CD14-positive monocyte (primary cell): ENCODE measurements around the gene VASH2. TPM values are rescaled to one million over a fixed set of nuclear protein-coding genes. Genes with fewer than 3 reads are reported as not detected.

ENCODE experiments used
- DNase-seq, 3 donors: peaks; one replicate each; pipeline ENCODE4 v3.0.0-alpha.2; 2011 to 2022
- H2AFZ ChIP-seq: 2 replicates; pipeline ENCODE4 v1.6.0; 2012; ENCODE audit warnings: mild to moderate bottlenecking, low read depth, low read length, inconsistent platforms; ENCODE audit not compliant: insufficient read depth, poor library complexity, severe bottlenecking
- H3K27ac ChIP-seq, 2 donors: 1 replicate in 1 of 2; 2 replicates in 1 of 2; pipeline ENCODE4 v1.5.1; 2012 to 2013; ENCODE audit warnings: low read length in 2 of 2, control low read depth in 1 of 2, inconsistent platforms in 1 of 2, low read depth in 1 of 2, mild to moderate bottlenecking in 1 of 2
- H3K27me3 ChIP-seq, 2 donors: one replicate each; pipeline versions ENCODE4 v1.6.0 to v1.6.1; 2011 to 2013; ENCODE audit warnings: low read length in 2 of 2; ENCODE audit not compliant: control insufficient read depth in 2 of 2, insufficient read depth in 2 of 2
- H3K36me3 ChIP-seq, 2 donors: replicated peaks in 1 of 2; 1 replicate in 1 of 2; 2 replicates in 1 of 2; pipeline versions ENCODE4 v1.5.1 to v1.6.1; 2012 to 2013; ENCODE audit warnings: low read length in 2 of 2, control low read depth in 1 of 2, inconsistent platforms in 1 of 2, mild to moderate bottlenecking in 1 of 2; ENCODE audit not compliant: insufficient read depth in 2 of 2, control insufficient read depth in 1 of 2
- H3K4me1 ChIP-seq, 2 donors: 1 replicate in 1 of 2; 2 replicates in 1 of 2; pipeline versions ENCODE4 v1.5.1 to v1.6.1; 2012 to 2013; ENCODE audit warnings: low read length in 2 of 2, control low read depth in 1 of 2, inconsistent platforms in 1 of 2, mild to moderate bottlenecking in 1 of 2, moderate library complexity in 1 of 2; ENCODE audit not compliant: insufficient read depth in 2 of 2, control insufficient read depth in 1 of 2
- H3K4me2 ChIP-seq: replicated peaks from 2 replicates; pipeline ENCODE3; 2012; ENCODE audit warnings: low read length, moderate library complexity, mild to moderate bottlenecking; ENCODE audit not compliant: poor library complexity, severe bottlenecking; ENCODE audit errors: extremely low read depth
- H3K4me3 ChIP-seq, 3 experiments: fragments of 200-600 bp in 1 of 3; sonication (generic) in 1 of 3; replicated peaks in 1 of 3; 1 replicate in 2 of 3; 2 replicates in 1 of 3; pipeline ENCODE4 v1.5.1; 2011 to 2013; ENCODE audit warnings: low read length in 3 of 3, mild to moderate bottlenecking in 3 of 3, control low read depth in 2 of 3, low read depth in 2 of 3, inconsistent platforms in 1 of 3, moderate library complexity in 1 of 3
- H3K79me2 ChIP-seq: 2 replicates; pipeline ENCODE4 v1.6.0; 2012; ENCODE audit warnings: mild to moderate bottlenecking, control low read depth, inconsistent platforms, low read length, moderate library complexity; ENCODE audit not compliant: insufficient read depth
- H3K9ac ChIP-seq: 2 replicates; pipeline ENCODE4 v1.6.0; 2017; ENCODE audit warnings: low read length, mild to moderate bottlenecking; ENCODE audit not compliant: insufficient read depth, poor library complexity, severe bottlenecking
- H3K9me3 ChIP-seq, 2 donors: replicated peaks in 1 of 2; 1 replicate in 1 of 2; 2 replicates in 1 of 2; pipeline versions ENCODE4 v1.5.1 to v1.6.1; 2012 to 2013; ENCODE audit warnings: low read length in 2 of 2, control low read depth in 1 of 2; ENCODE audit not compliant: control insufficient read depth in 1 of 2, insufficient read depth in 1 of 2
- H4K20me1 ChIP-seq: 2 replicates; pipeline ENCODE4 v1.6.0; 2012; ENCODE audit warnings: mild to moderate bottlenecking, low read length, control low read depth, moderate library complexity; ENCODE audit not compliant: insufficient read depth
- H3K27ac Mint-ChIP-seq, 7 donors: one replicate each; pipeline ENCODE4 v1.8.0; 2020; ENCODE audit warnings: mild to moderate bottlenecking in 7 of 7, mixed read lengths in 7 of 7, moderate library complexity in 6 of 7, inconsistent platforms in 2 of 7
- H3K27me3 Mint-ChIP-seq, 3 donors: one replicate each; pipeline ENCODE4 v1.8.0; 2021 to 2022; ENCODE audit warnings: low read depth in 3 of 3, mild to moderate bottlenecking in 3 of 3, mixed read lengths in 3 of 3, moderate library complexity in 3 of 3, inconsistent platforms in 1 of 3
- H3K36me3 Mint-ChIP-seq, 2 donors: one replicate each; pipeline ENCODE4 v1.8.0; 2020; ENCODE audit warnings: mixed read lengths in 2 of 2, inconsistent platforms in 1 of 2, mild to moderate bottlenecking in 1 of 2
- H3K4me1 Mint-ChIP-seq: one replicate; pipeline ENCODE4 v1.8.0; 2020; ENCODE audit warnings: mild to moderate bottlenecking, mixed read lengths
- H3K4me3 Mint-ChIP-seq, 2 donors: one replicate each; pipeline ENCODE4 v1.8.0; 2020; ENCODE audit warnings: mild to moderate bottlenecking in 2 of 2, mixed read lengths in 2 of 2, moderate library complexity in 1 of 2
- H3K9me3 Mint-ChIP-seq, 7 donors: one replicate each; pipeline ENCODE4 v1.8.0; 2020 to 2022; ENCODE audit warnings: mixed read lengths in 7 of 7, mild to moderate bottlenecking in 6 of 7, moderate library complexity in 6 of 7, inconsistent platforms in 2 of 7
- whole genome bisulfite sequencing: methylation state at CpG from one replicate; pipeline ENCODE4 v1.1.5; 2013; ENCODE audit warnings: missing lambda C conversion rate; ENCODE audit not compliant: insufficient coverage; 5-methylcytosine and 5-hydroxymethylcytosine counted together
- intact Hi-C, 2 donors: fragments of 100-400 bp; cut with micrococcal nuclease; formaldehyde crosslinking; loops; one replicate each; pipeline versions ENCODE4 v1.15.0 to v1.15.1; 2023
- polyA plus RNA-seq, 3 donors: library from polyadenylated mRNA; depleted of rRNA in 1 of 3; unstranded in 2 of 3; stranded (reverse) in 1 of 3; fragments of 300-500 nt in 2 of 3; fragments of >200 nt in 1 of 3; fragmentation: Illumina TruSeq in 2 of 3; gene quantifications; 1 replicate in 2 of 3; 2 replicates in 1 of 3; pipeline ENCODE4 v1.2.3, GENCODE V29; 2012 to 2021
- TF ChIP-seq, protein P1 (sequence below): fragments of 200-600 bp; IDR thresholded peaks from one replicate; pipeline ENCODE4 v1.8.0; 2022; ENCODE audit warnings: antibody characterized with exemption, mild to moderate bottlenecking

Gene VASH2
- polyA plus RNA-seq, 3 donors = 0.07 TPM; not detected in 2

DNA sequence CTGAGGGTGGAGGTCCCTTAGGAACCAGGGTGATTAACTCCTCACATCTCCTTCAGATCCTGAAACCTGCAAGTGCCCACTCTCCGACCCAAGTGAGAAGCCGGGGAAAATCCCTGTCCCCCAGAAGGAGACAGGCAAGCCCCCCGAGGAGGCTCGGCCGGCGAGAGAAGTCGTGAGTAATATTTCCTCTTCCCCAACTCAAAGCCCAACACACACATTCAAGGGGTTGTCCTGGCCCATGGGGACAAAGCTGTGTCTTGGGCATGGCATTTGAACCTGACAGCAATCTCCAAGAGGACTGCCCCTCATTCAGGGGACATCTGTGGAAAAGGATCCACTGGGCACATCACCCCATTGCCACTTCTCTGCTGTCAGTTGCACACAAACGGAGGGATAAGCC, 23.6 kb downstream of the VASH2 start:
- peaks cover 0 to 1% (median 0%) of the 10 kb centered on the region in 7 donors for H3K9me3 Mint-ChIP-seq
- no peaks in the 10 kb centered on the region for H3K36me3 Mint-ChIP-seq
- Histone ChIP-seq H3K4me1 (no peaks in the 10 kb centered on the region), H2AFZ (no peak overlapping the region), H3K79me2 (no peaks in the 10 kb centered on the region), H3K9me3 (no peaks in the 10 kb centered on the region), H3K4me3 (no peak overlapping the region), H3K36me3 (no peaks in the 10 kb centered on the region), H3K4me2 (no peak overlapping the region), H3K27ac (no peak overlapping the region), H3K9ac (no peak overlapping the region), H4K20me1 (no peaks in the 10 kb centered on the region), H3K27me3 (no peaks in the 10 kb centered on the region)
- no peak overlapping the region for H3K4me3 Mint-ChIP-seq
- H3K4me1 Mint-ChIP-seq = no peaks in the 10 kb centered on the region
- WGBS = 90% methylated on average over 6 of the region's 8 CpGs
- TF ChIP-seq, protein P1, sequence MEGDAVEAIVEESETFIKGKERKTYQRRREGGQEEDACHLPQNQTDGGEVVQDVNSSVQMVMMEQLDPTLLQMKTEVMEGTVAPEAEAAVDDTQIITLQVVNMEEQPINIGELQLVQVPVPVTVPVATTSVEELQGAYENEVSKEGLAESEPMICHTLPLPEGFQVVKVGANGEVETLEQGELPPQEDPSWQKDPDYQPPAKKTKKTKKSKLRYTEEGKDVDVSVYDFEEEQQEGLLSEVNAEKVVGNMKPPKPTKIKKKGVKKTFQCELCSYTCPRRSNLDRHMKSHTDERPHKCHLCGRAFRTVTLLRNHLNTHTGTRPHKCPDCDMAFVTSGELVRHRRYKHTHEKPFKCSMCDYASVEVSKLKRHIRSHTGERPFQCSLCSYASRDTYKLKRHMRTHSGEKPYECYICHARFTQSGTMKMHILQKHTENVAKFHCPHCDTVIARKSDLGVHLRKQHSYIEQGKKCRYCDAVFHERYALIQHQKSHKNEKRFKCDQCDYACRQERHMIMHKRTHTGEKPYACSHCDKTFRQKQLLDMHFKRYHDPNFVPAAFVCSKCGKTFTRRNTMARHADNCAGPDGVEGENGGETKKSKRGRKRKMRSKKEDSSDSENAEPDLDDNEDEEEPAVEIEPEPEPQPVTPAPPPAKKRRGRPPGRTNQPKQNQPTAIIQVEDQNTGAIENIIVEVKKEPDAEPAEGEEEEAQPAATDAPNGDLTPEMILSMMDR = no peak
- peaks cover 1 to 8% (median 5%) of the 10 kb centered on the region in 3 donors for H3K27me3 Mint-ChIP-seq
- DNase-seq = no peak
- intact Hi-C loops = no loop called here
- no peak overlapping the region for H3K27ac Mint-ChIP-seq

DNA sequence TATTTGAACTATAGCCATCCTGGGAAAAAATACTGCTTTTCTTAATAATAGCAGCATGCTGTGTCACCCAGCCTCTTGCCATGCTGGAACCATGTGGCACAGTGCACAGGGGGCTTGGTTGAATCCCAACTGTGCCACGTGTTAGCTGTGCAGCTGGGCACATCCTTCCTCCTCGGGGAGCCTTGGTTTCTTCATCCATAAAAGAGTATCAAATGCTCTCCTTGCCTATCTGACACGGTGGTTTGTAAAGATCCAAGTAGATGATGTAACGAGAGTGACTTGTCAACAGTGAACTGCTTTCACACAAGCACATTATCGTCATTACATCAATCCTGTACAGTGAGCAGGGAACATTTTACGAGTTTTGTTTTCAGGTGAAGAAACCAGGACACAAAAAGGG, 24.4 kb downstream of the VASH2 start:
- no peak for DNase-seq
- 69% methylated on average over 2 of the region's 6 CpGs for WGBS
- Mint-ChIP-seq H3K27me3 (peaks cover under 1 to 8% (median 6%) of the 10 kb centered on the region in 3 donors), H3K9me3 (peaks cover 0 to 1% (median 0%) of the 10 kb centered on the region in 7 donors), H3K36me3 (no peaks in the 10 kb centered on the region), H3K4me3 (no peak overlapping the region), H3K4me1 (no peaks in the 10 kb centered on the region), H3K27ac (no peak overlapping the region)
- TF ChIP-seq, protein P1 = no peak
- Histone ChIP-seq H3K9ac (no peak overlapping the region), H2AFZ (no peak overlapping the region), H3K27me3 (no peaks in the 10 kb centered on the region), H3K79me2 (no peaks in the 10 kb centered on the region), H3K36me3 (no peaks in the 10 kb centered on the region), H4K20me1 (no peaks in the 10 kb centered on the region), H3K9me3 (no peaks in the 10 kb centered on the region), H3K4me1 (no peaks in the 10 kb centered on the region), H3K27ac (no peak overlapping the region), H3K4me3 (no peak overlapping the region), H3K4me2 (no peak overlapping the region)
- intact Hi-C loops = no loop called here
